H1 (cell line): Measurements from ENCODE around the gene GRIN2B. TPM values are rescaled to one million over a fixed set of nuclear protein-coding genes. Genes with fewer than 3 reads are reported as not detected.
A peak's percentile ranks its signal among the peaks of the same experiment; 100 is the strongest.

Experiments used
- ATF3 ChIP-seq: IDR thresholded peaks from 2 replicates; pipeline ENCODE4 v1.6.1; 2011; ENCODE audit warnings: low read depth, mild to moderate bottlenecking, low read length; ENCODE audit not compliant: insufficient read depth
- CHD1 ChIP-seq: IDR thresholded peaks from 2 replicates; pipeline ENCODE4 v1.6.1; 2012; ENCODE audit warnings: low read depth, low read length, improper control_type of control experiment
- CHD2 ChIP-seq: IDR thresholded peaks from 2 replicates; pipeline ENCODE4 v1.6.1; 2012; ENCODE audit warnings: low read length, improper control_type of control experiment
- EZH2 ChIP-seq: fragments of 200-600 bp; sonication (generic); IDR thresholded peaks from 2 replicates; pipeline ENCODE4 v1.7.1; 2012; ENCODE audit warnings: low read depth, mild to moderate bottlenecking, moderate library complexity, low read length, inconsistent platforms; ENCODE audit not compliant: severe bottlenecking
- GTF2F1 ChIP-seq: IDR thresholded peaks from 2 replicates; pipeline ENCODE4 v1.6.1; 2012; ENCODE audit warnings: low read depth, low read length, improper control_type of control experiment, borderline replicate concordance
- HDAC2 ChIP-seq, 2 experiments: fragments of 300-600 bp in 1 of 2; sonication (generic) in 1 of 2; IDR thresholded peaks; 2 replicates each; pipeline ENCODE4 v1.6.1; 2011 to 2012; ENCODE audit warnings: low read depth in 2 of 2, low read length in 2 of 2, mild to moderate bottlenecking in 2 of 2, moderate library complexity in 2 of 2, borderline replicate concordance in 1 of 2, inconsistent platforms in 1 of 2
- JUND ChIP-seq: IDR thresholded peaks from 2 replicates; pipeline ENCODE4 v1.6.1; 2011; ENCODE audit warnings: mild to moderate bottlenecking, improper control_type of control experiment, low read length
- KDM4A ChIP-seq: IDR thresholded peaks from one replicate; pipeline ENCODE4 v1.7.1; 2012; ENCODE audit warnings: low read depth, mild to moderate bottlenecking, moderate library complexity, low read length, inconsistent platforms; ENCODE audit not compliant: severe bottlenecking
- POLR2AphosphoS5 ChIP-seq: IDR thresholded peaks from 2 replicates; pipeline ENCODE4 v1.6.1; 2011; ENCODE audit warnings: low read depth, low read length
- POU5F1 ChIP-seq: IDR thresholded peaks from 2 replicates; pipeline ENCODE4 v1.6.1; 2011; ENCODE audit warnings: low read depth, mild to moderate bottlenecking, low read length, moderate library complexity
- RAD21 ChIP-seq, 2 experiments: IDR thresholded peaks in 1 of 2; conservative IDR thresholded peaks in 1 of 2; 2 replicates each; pipeline ENCODE4 v1.6.1; 2011; ENCODE audit warnings: low read depth in 2 of 2, low read length in 2 of 2, improper control_type of control experiment in 1 of 2, inconsistent platforms in 1 of 2, mild to moderate bottlenecking in 1 of 2, moderate library complexity in 1 of 2
- RBBP5 ChIP-seq: IDR thresholded peaks from 2 replicates; pipeline ENCODE4 v1.7.1; 2012; ENCODE audit warnings: low read depth, mild to moderate bottlenecking, inconsistent platforms, low read length, moderate library complexity, borderline replicate concordance
- RNF2 ChIP-seq: fragments of 200-900, 300-1000 bp; sonication (generic); IDR thresholded peaks from 2 replicates; pipeline ENCODE4 v1.7.1; 2016; ENCODE audit warnings: borderline replicate concordance, low read depth, mild to moderate bottlenecking, antibody characterized with exemption, low read length; ENCODE audit not compliant: poor library complexity, severe bottlenecking; ENCODE audit errors: missing control alignments
- SIN3A ChIP-seq, 2 experiments: IDR thresholded peaks in 1 of 2; conservative IDR thresholded peaks in 1 of 2; 2 replicates each; pipeline ENCODE4 v1.6.1; 2011 to 2012; ENCODE audit warnings: low read length in 2 of 2, improper control_type of control experiment in 1 of 2, low read depth in 1 of 2, mild to moderate bottlenecking in 1 of 2
- SP1 ChIP-seq: IDR thresholded peaks from 2 replicates; pipeline ENCODE4 v1.6.1; 2011; ENCODE audit warnings: low read depth, low read length
- TAF7 ChIP-seq: optimal IDR thresholded peaks from 2 replicates; pipeline ENCODE3; 2011; ENCODE audit warnings: low read depth, mild to moderate bottlenecking, inconsistent platforms, low read length, moderate library complexity, borderline replicate concordance
- TEAD4 ChIP-seq: IDR thresholded peaks from 2 replicates; pipeline ENCODE4 v1.6.1; 2012; ENCODE audit warnings: low read depth, low read length, inconsistent platforms, mixed read lengths
- YY1 ChIP-seq: IDR thresholded peaks from 2 replicates; pipeline ENCODE4 v1.6.1; 2011; ENCODE audit warnings: low read depth, mild to moderate bottlenecking, low read length
- polyA plus RNA-seq, 7 experiments: library from polyadenylated mRNA; depleted of rRNA in 3 of 7; stranded (reverse) in 5 of 7; unstranded in 2 of 7; fragments of >200 nt in 5 of 7; fragments of 200-250 nt in 2 of 7; gene quantifications; 1 replicate in 5 of 7; 2 replicates in 1 of 7; 4 replicates in 1 of 7; pipeline versions ENCODE4 v1.2.1 to v1.2.3, GENCODE V29; 2011 to 2013; ENCODE audit warnings: missing spikeins in 2 of 7, mixed read lengths in 2 of 7
- total RNA-seq: library from RNA; stranded (reverse); fragmentation: NEBNext Ultra II Directional; extraction: Animal tissue kit (Norgen Biotek cat#: 25700); gene quantifications from 2 replicates; pipeline ENCODE4 v1.2.1, GENCODE V29; 2021
- TF ChIP-seq, protein P1 (sequence below): IDR thresholded peaks from 2 replicates; pipeline ENCODE4 v1.6.1; 2011; ENCODE audit warnings: low read length, improper control_type of control experiment

GRIN2B gene
- total and polyA plus RNA-seq, 2 of the 8 experiments (the other 6 are each of a cell fraction or from before 2014, with no cell fraction given), result 0.68 to 3.2 TPM

DNA sequence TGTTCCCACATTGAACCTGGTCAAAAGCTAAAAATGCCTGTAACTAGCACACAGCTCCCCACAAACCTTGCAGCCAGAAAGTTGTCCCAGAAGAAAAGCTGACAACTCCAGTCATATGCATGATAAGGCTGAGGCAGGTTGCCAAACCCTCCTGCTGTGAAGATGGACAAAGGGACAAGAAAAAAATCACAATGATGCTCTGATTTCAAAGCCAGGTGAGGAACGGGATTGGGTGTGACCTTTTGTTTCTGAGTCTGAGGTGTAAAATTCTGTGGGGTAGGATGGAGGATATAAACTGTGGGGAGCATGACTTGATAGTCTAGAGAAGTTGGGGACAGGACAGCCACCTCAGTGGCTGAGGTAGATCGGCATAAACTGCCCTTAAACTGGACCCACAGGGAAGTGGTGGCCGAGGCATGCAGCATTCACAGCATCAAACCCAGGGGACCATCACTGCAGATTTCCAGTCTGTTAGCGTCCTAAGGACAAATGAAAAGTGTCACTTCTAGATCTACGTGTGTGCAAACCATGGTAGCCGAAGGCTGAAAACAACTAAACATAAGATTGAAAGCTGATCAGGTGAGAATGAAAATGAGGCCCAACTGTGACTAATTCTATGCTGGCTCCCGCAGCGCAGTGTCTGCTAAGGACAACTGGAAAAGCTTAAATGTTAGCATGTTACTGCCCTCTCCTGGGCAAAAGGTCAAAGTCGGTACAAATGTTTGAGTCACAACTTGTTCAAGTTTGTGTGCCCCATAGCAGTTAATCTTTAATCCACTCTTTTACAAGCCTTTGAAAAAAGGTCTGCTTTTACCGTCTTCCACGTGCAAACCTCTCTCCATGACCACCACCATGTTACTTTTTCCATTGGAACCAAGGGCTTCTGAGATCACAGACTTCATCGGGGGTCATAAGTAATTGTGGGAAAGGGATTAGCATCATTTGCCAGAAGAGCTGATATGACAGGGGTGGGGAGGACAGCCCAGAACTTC is 39.8 kb downstream of the GRIN2B start (continued):
- no peak for TF ChIP-seq ATF3
- TF ChIP-seq RAD21 (IDR thresholded peaks at IDR 0.05 in 1 of 2, conservative IDR thresholded peaks at IDR 0.05 in 1 of 2; ENCODE audit: low read depth in 2 of 2, low read length in 2 of 2), result peak; percentile 82 to 87
- TF ChIP-seq POU5F1, result no peak
- TF ChIP-seq RBBP5, result no peak
- TF ChIP-seq EZH2, result no peak
- no peak for TF ChIP-seq CHD2
- no peak for TF ChIP-seq JUND
- TF ChIP-seq TEAD4, result no peak
- no peak for TF ChIP-seq KDM4A
- TF ChIP-seq, protein P1, sequence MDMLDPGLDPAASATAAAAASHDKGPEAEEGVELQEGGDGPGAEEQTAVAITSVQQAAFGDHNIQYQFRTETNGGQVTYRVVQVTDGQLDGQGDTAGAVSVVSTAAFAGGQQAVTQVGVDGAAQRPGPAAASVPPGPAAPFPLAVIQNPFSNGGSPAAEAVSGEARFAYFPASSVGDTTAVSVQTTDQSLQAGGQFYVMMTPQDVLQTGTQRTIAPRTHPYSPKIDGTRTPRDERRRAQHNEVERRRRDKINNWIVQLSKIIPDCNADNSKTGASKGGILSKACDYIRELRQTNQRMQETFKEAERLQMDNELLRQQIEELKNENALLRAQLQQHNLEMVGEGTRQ, result no peak
- TF ChIP-seq SP1, result peak; percentile 73
- no peak for TF ChIP-seq RNF2
- no peak for TF ChIP-seq TAF7
- TF ChIP-seq GTF2F1, result no peak
- TF ChIP-seq CHD1, result no peak
- no peak for TF ChIP-seq YY1
- TF ChIP-seq HDAC2 (IDR thresholded peaks at IDR 0.05; ENCODE audit: borderline replicate concordance in 1 of 2, low read depth in 2 of 2, low read length in 2 of 2), result peak; percentile 22 to 95; a peak in 1 of 4 replicates
- TF ChIP-seq SIN3A (conservative IDR thresholded peaks at IDR 0.05 in 1 of 2, IDR thresholded peaks at IDR 0.05 in 1 of 2; ENCODE audit: low read depth in 1 of 2, low read length in 2 of 2), result no peak
- TF ChIP-seq POLR2AphosphoS5, result no peak
